AG04449 (cell line): ENCODE measurements around the gene ZBTB7A.

ENCODE experiments used
- CTCF ChIA-PET: fragments of 350-600 bp; formaldehyde crosslinking; extraction: SDS; loops from one replicate; lab custom pipeline; 2021; ENCODE audit warnings: antibody characterized with exemption; lab: Yijun Ruan, JAX
- POLR2A ChIA-PET: fragments of 400-600, 350-600 bp; formaldehyde crosslinking; extraction: SDS; loops from one replicate; lab custom pipeline; 2020; ENCODE audit warnings: antibody characterized with exemption, inconsistent platforms; lab: Yijun Ruan, JAX
- DNase-seq: peaks from one replicate; pipeline ENCODE4 v3.0.0-alpha.2; 2010; ENCODE audit warnings: low read depth, low spot score
- H3K4me3 ChIP-seq: 2 replicates; pipeline ENCODE4 v1.5.1; 2011; ENCODE audit warnings: low read depth, mild to moderate bottlenecking, control low read depth, low read length
- CTCF ChIP-seq: IDR thresholded peaks from one replicate; pipeline ENCODE4 v1.5.1; 2011; ENCODE audit warnings: mild to moderate bottlenecking, moderate library complexity, low read length, control low read depth, inconsistent platforms; ENCODE audit not compliant: insufficient read depth; ENCODE audit errors: missing control alignments

Gene ZBTB7A

GRCh38 chr19:4036576-4037300 lies 30.0 kb downstream of the ZBTB7A start:
- no peak for TF ChIP-seq CTCF
- ChIA-PET CTCF (no interaction called here), POLR2A (no interaction called here)
- no peak overlapping the region for H3K4me3 ChIP-seq
- DNase-seq: no peak

GRCh38 chr19:4035582-4035981 lies 31.1 kb downstream of the ZBTB7A start:
- POLR2A ChIA-PET: no interaction called here

GRCh38 chr19:4035018-4035566 lies 31.6 kb downstream of the ZBTB7A start:
- no peak overlapping the region for H3K4me3 ChIP-seq
- TF ChIP-seq CTCF: no peak
- DNase-seq: no peak
- ChIA-PET POLR2A (interaction anchor here (0.6 to 0.9 kb wide), 2 partner anchors 9 to 10 kb away, joined by 3 read pairs; no protein-coding TSS in a partner anchor), CTCF (no interaction called here)

More at GRCh38 chr19:4035582-4035981, 31.1 kb downstream of the ZBTB7A start:
- CTCF ChIA-PET: no interaction called here
- TF ChIP-seq CTCF: no peak
- no peak for DNase-seq
- H3K4me3 ChIP-seq: no peak overlapping the region

GRCh38 chr19:4034048-4035017 lies 32.4 kb downstream of the ZBTB7A start:
- no peak for DNase-seq
- CTCF ChIA-PET: no interaction called here
- TF ChIP-seq CTCF: no peak
- H3K4me3 ChIP-seq: no peak overlapping the region
- POLR2A ChIA-PET: interaction anchor here (0.6 to 1.6 kb wide), 3 partner anchors 10 to 24 kb away, joined by 3 read pairs; no protein-coding TSS in a partner anchor

- TF ChIP-seq CTCF: no peak
- CTCF ChIA-PET: no interaction called here
- DNase-seq: no peak
- POLR2A ChIA-PET: interaction anchor here (1.6 kb wide), 1 partner anchor 25 kb away, joined by 3 read pairs; no protein-coding TSS in a partner anchor
- no peak overlapping the region for H3K4me3 ChIP-seq
These were observed 33.4 kb downstream of the ZBTB7A start for GRCh38 chr19:4033028-4033956.
